CD4-positive, CD25-positive, alpha-beta regulatory T cell (primary cell): ENCODE data around the gene GAB2. TPM values are rescaled to one million over a fixed set of nuclear protein-coding genes. Genes with fewer than 3 reads are reported as not detected.

Experiments used
- ATAC-seq, 2 donors: fragments of 150-1000 bp; cut with Tn5 transposase; one replicate each; pipeline ENCODE4 v1.10.0; 2021; ENCODE audit warnings: low read depth in 2 of 2, moderate number of reproducible peaks in 2 of 2, moderate library complexity in 1 of 2
- DNase-seq, 3 donors: peaks; one replicate each; pipeline versions ENCODE4 v3.0.0 to v3.0.0-alpha.2; 2012 to 2022; ENCODE audit warnings: mixed read lengths in 1 of 3
- H3K27ac ChIP-seq: one replicate; pipeline ENCODE4 v1.7.0; 2013; ENCODE audit warnings: mild to moderate bottlenecking, low read length; ENCODE audit not compliant: insufficient read depth, poor library complexity, severe bottlenecking
- H3K27me3 ChIP-seq: one replicate; pipeline ENCODE4 v1.7.0; 2013; ENCODE audit warnings: low read length; ENCODE audit not compliant: control insufficient read depth, insufficient read depth
- H3K36me3 ChIP-seq: one replicate; pipeline ENCODE4 v1.7.0; 2013; ENCODE audit warnings: mild to moderate bottlenecking, low read length, moderate library complexity; ENCODE audit not compliant: control insufficient read depth, insufficient read depth
- H3K4me1 ChIP-seq: 2 replicates; pipeline ENCODE4 v1.7.0; 2013; ENCODE audit warnings: mild to moderate bottlenecking, low read length; ENCODE audit not compliant: insufficient read depth, control insufficient read depth, poor library complexity, severe bottlenecking
- H3K4me3 ChIP-seq: one replicate; pipeline ENCODE4 v1.7.0; 2013; ENCODE audit warnings: low read depth, mild to moderate bottlenecking, low read length, moderate library complexity
- H3K9me3 ChIP-seq, 2 experiments: 1 replicate in 1 of 2; 2 replicates in 1 of 2; pipeline ENCODE4 v1.7.0; 2013; ENCODE audit warnings: low read length in 2 of 2, mild to moderate bottlenecking in 1 of 2, moderate library complexity in 1 of 2; ENCODE audit not compliant: control insufficient read depth in 2 of 2
- H3K27ac Mint-ChIP-seq, 3 donors: one replicate each; pipeline ENCODE4 v1.8.0; 2020 to 2022; ENCODE audit warnings: mild to moderate bottlenecking in 3 of 3, mixed read lengths in 3 of 3, moderate library complexity in 2 of 3
- H3K27me3 Mint-ChIP-seq: one replicate; pipeline ENCODE4 v1.8.0; 2022; ENCODE audit warnings: mild to moderate bottlenecking, mixed read lengths
- H3K36me3 Mint-ChIP-seq: one replicate; pipeline ENCODE4 v1.8.0; 2020; ENCODE audit warnings: mixed read lengths
- H3K4me1 Mint-ChIP-seq, 4 donors: one replicate each; pipeline ENCODE4 v1.8.0; 2020 to 2022; ENCODE audit warnings: mixed read lengths in 4 of 4, mild to moderate bottlenecking in 1 of 4
- H3K4me3 Mint-ChIP-seq, 4 donors: one replicate each; pipeline ENCODE4 v1.8.0; 2020 to 2022; ENCODE audit warnings: mild to moderate bottlenecking in 4 of 4, mixed read lengths in 4 of 4, moderate library complexity in 3 of 4
- H3K9me3 Mint-ChIP-seq, 7 donors: one replicate each; pipeline ENCODE4 v1.8.0; 2020 to 2022; ENCODE audit warnings: mixed read lengths in 7 of 7, mild to moderate bottlenecking in 3 of 7, moderate library complexity in 2 of 7
- polyA plus RNA-seq, 4 donors: library from polyadenylated mRNA; unstranded; fragments of 300-500 nt; fragmentation: Illumina TruSeq; gene quantifications; one replicate each; pipeline ENCODE4 v1.2.3, GENCODE V29; 2021
- total RNA-seq: library from RNA; stranded (reverse); gene quantifications from one replicate; pipeline ENCODE4 v1.2.3, GENCODE V29; 2022

Gene GAB2
- total and polyA plus RNA-seq, 5 donors from 2014 or later = 0.05 to 15.7 (median 0.56) TPM

DNA sequence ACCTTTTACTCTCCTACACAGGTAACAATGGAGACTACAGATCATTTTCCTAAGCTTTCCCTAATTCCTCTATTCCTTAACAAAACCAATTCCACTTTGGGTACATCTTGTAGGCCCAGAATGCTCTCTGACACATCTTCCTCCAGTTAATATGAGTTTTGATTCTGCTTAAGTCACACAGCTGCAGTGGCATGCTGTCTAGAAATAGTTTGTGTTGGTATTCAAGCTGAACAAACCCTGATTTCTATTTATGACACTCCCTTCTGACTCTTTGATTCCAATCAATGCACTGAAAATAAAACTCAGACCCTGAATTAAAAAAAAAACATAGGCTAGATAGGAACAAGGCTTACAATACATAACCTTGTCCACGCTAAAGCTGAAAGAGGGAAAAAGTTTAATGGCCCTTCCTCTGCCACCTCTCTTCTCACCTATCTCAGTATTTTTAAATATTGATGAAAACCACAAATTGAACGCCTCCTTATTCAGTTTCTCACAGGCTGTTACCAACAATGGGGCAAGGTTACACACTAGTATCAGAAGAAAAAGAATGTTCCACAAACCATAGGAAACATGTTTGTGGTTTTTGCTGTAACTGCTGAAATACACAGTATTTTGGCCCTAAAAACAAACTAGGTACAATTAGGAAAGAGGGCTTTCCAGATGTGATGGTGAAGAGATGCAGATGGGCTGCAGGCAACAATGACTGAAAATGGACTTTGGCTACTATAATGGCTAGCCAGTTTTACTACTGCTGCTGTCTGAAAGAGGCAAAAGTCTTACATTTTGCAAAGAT lies 35.7 kb upstream of the GAB2 start:
- H3K27me3 ChIP-seq = no peaks in the 10 kb centered on the region
- no peak for ATAC-seq
- peak overlapping the region in 3 of 4 donors; percentile 2 to 55 (median 3) for H3K4me3 Mint-ChIP-seq
- peaks cover 23% of the 10 kb centered on the region for H3K36me3 Mint-ChIP-seq
- H3K27ac Mint-ChIP-seq = peak overlapping the region; percentile 16 to 78 (median 21)
- no peaks in the 10 kb centered on the region for H3K9me3 ChIP-seq
- no peak for DNase-seq
- peak overlapping the region; percentile 55 for H3K27ac ChIP-seq
- H3K4me3 ChIP-seq = peak overlapping the region; percentile 9
- H3K4me1 ChIP-seq = peaks cover 27% of the 10 kb centered on the region
- H3K27me3 Mint-ChIP-seq = no peaks in the 10 kb centered on the region
- H3K4me1 Mint-ChIP-seq = peaks cover 13 to 46% (median 32%) of the 10 kb centered on the region in 4 donors
- no peaks in the 10 kb centered on the region for H3K36me3 ChIP-seq
- peaks cover 0 to 2% (median 0%) of the 10 kb centered on the region in 7 donors for H3K9me3 Mint-ChIP-seq

GRCh38 chr11:78451371-78452150 lies 33.9 kb upstream of the GAB2 start:
- Mint-ChIP-seq H3K36me3 (peaks cover 10% of the 10 kb centered on the region), H3K27ac (peak overlapping the region; percentile 58 to 93 (median 63)), H3K27me3 (no peaks in the 10 kb centered on the region), H3K4me1 (peaks cover 15 to 47% (median 29%) of the 10 kb centered on the region in 4 donors), H3K4me3 (peak overlapping the region in 1 of 4 donors; percentile 18), H3K9me3 (peaks cover 0 to 2% (median 0%) of the 10 kb centered on the region in 7 donors)
- Histone ChIP-seq H3K36me3 (no peaks in the 10 kb centered on the region), H3K4me1 (peaks cover 27% of the 10 kb centered on the region), H3K27ac (no peak overlapping the region), H3K27me3 (no peaks in the 10 kb centered on the region), H3K4me3 (peak overlapping the region; percentile 26), H3K9me3 (no peaks in the 10 kb centered on the region)
- ATAC-seq (no peak), DNase-seq (no peak)

GRCh38 chr11:78450866-78451265 lies 33.2 kb upstream of the GAB2 start:
- peak overlapping the region in 2 of 4 donors; percentile 8 to 18 for H3K4me3 Mint-ChIP-seq
- peak overlapping the region; percentile 58 to 93 (median 63) for H3K27ac Mint-ChIP-seq
- ATAC-seq (no peak), DNase-seq (peak in 1 of 3 donors; percentile 13)
- H3K36me3 Mint-ChIP-seq = peaks cover 10% of the 10 kb centered on the region
- H3K27ac ChIP-seq = no peak overlapping the region
- peaks cover 0 to 2% (median 0%) of the 10 kb centered on the region in 7 donors for H3K9me3 Mint-ChIP-seq
- H3K4me3 ChIP-seq = peak overlapping the region; percentile 26
- H3K4me1 ChIP-seq = peaks cover 27% of the 10 kb centered on the region
- no peaks in the 10 kb centered on the region for H3K27me3 ChIP-seq
- H3K27me3 Mint-ChIP-seq = no peaks in the 10 kb centered on the region
- peaks cover 15 to 47% (median 29%) of the 10 kb centered on the region in 4 donors for H3K4me1 Mint-ChIP-seq
- no peaks in the 10 kb centered on the region for H3K36me3 ChIP-seq
- H3K9me3 ChIP-seq = no peaks in the 10 kb centered on the region

- ATAC-seq (no peak), DNase-seq (no peak)
- Mint-ChIP-seq H3K27me3 (no peaks in the 10 kb centered on the region), H3K9me3 (no peaks in the 10 kb centered on the region), H3K36me3 (peaks cover 8% of the 10 kb centered on the region), H3K27ac (peak overlapping the region in 2 of 3 donors; percentile 55 to 58), H3K4me3 (no peak overlapping the region), H3K4me1 (peaks cover 15 to 47% (median 28%) of the 10 kb centered on the region in 4 donors)
- H3K4me1 ChIP-seq = peaks cover 27% of the 10 kb centered on the region
- no peaks in the 10 kb centered on the region for H3K36me3 ChIP-seq
- H3K9me3 ChIP-seq = no peaks in the 10 kb centered on the region
- no peaks in the 10 kb centered on the region for H3K27me3 ChIP-seq
- no peak overlapping the region for H3K4me3 ChIP-seq
- no peak overlapping the region for H3K27ac ChIP-seq
Measured at GRCh38 chr11:78449866-78450265, 32.2 kb upstream of the GAB2 start.

GRCh38 chr11:78446210-78446609 lies 28.6 kb upstream of the GAB2 start:
- H3K36me3 ChIP-seq = peaks cover 10% of the 10 kb centered on the region
- H3K27ac ChIP-seq = no peak overlapping the region
- no peak for ATAC-seq
- H3K4me1 ChIP-seq = peaks cover 12% of the 10 kb centered on the region
- Mint-ChIP-seq H3K27ac (no peak overlapping the region), H3K4me1 (peaks cover 6 to 21% (median 9%) of the 10 kb centered on the region in 4 donors), H3K27me3 (no peaks in the 10 kb centered on the region), H3K4me3 (no peak overlapping the region), H3K9me3 (no peaks in the 10 kb centered on the region), H3K36me3 (peaks cover 20% of the 10 kb centered on the region)
- no peaks in the 10 kb centered on the region for H3K27me3 ChIP-seq
- no peak for DNase-seq
- no peak overlapping the region for H3K4me3 ChIP-seq
- no peaks in the 10 kb centered on the region for H3K9me3 ChIP-seq

GRCh38 chr11:78444726-78445125 lies 27.1 kb upstream of the GAB2 start:
- Mint-ChIP-seq H3K27me3 (no peaks in the 10 kb centered on the region), H3K4me1 (peaks cover 0 to 6% (median under 1%) of the 10 kb centered on the region in 4 donors), H3K27ac (no peak overlapping the region), H3K36me3 (peaks cover 25% of the 10 kb centered on the region), H3K4me3 (no peak overlapping the region), H3K9me3 (no peaks in the 10 kb centered on the region)
- DNase-seq = no peak
- no peak for ATAC-seq
- Histone ChIP-seq H3K27ac (no peak overlapping the region), H3K27me3 (no peaks in the 10 kb centered on the region), H3K4me1 (no peaks in the 10 kb centered on the region), H3K9me3 (no peaks in the 10 kb centered on the region), H3K4me3 (no peak overlapping the region), H3K36me3 (peaks cover 10% of the 10 kb centered on the region)

- no peak overlapping the region for H3K27ac ChIP-seq
- H3K36me3 ChIP-seq = peaks cover 14% of the 10 kb centered on the region
- no peak overlapping the region for H3K27ac Mint-ChIP-seq
- DNase-seq (no peak), ATAC-seq (no peak)
- no peak overlapping the region for H3K4me3 Mint-ChIP-seq
- H3K27me3 ChIP-seq = no peaks in the 10 kb centered on the region
- H3K4me3 ChIP-seq = no peak overlapping the region
- H3K9me3 ChIP-seq = no peaks in the 10 kb centered on the region
- no peaks in the 10 kb centered on the region for H3K9me3 Mint-ChIP-seq
- peaks cover 0 to 4% (median under 1%) of the 10 kb centered on the region in 4 donors for H3K4me1 Mint-ChIP-seq
- peaks cover 37% of the 10 kb centered on the region for H3K36me3 Mint-ChIP-seq
- no peaks in the 10 kb centered on the region for H3K27me3 Mint-ChIP-seq
- H3K4me1 ChIP-seq = no peaks in the 10 kb centered on the region
Measured at GRCh38 chr11:78441956-78442355, 24.3 kb upstream of the GAB2 start.
